K562 (cell line): Measurements from ENCODE around the gene SPPL3. TPM values are rescaled to one million over a fixed set of nuclear protein-coding genes. Genes with fewer than 3 reads are reported as not detected.

Experiments used
- COPS2 ChIP-seq: fragments of 450-650 bp; conservative IDR thresholded peaks from 2 replicates; pipeline ENCODE4 v1.6.1; 2016; ENCODE audit warnings: mild to moderate bottlenecking, moderate library complexity
- EP400 ChIP-seq: fragments of 450-650 bp; IDR thresholded peaks from 2 replicates; pipeline ENCODE4 v1.6.1; 2017; ENCODE audit warnings: antibody characterized with exemption, mild to moderate bottlenecking, moderate library complexity
- FIP1L1 ChIP-seq: fragments of 200-400 bp; formaldehyde crosslinking; IDR thresholded peaks from 2 replicates; pipeline ENCODE4 v1.6.1; 2018; ENCODE audit warnings: mild to moderate bottlenecking, low read depth, low read length; ENCODE audit not compliant: poor library complexity, severe bottlenecking
- FOSL1 ChIP-seq: fragments of 200-800 bp; sonication (Bioruptor generic); conservative IDR thresholded peaks from 2 replicates; pipeline ENCODE4 v1.6.1; 2016; ENCODE audit warnings: missing genetic modification characterization, missing compliant biosample characterization
- GABPB1 ChIP-seq: sonication (generic); formaldehyde crosslinking; IDR thresholded peaks from 2 replicates; pipeline ENCODE4 v1.8.0; 2022; ENCODE audit warnings: mild to moderate bottlenecking, missing genetic modification reagents
- GABPB2 ChIP-seq: fragments of 250-450 bp; sonication (Bioruptor Pico); conservative IDR thresholded peaks from 2 replicates; pipeline ENCODE4 v1.5.1; 2021; ENCODE audit warnings: mild to moderate bottlenecking
- HNRNPUL1 ChIP-seq: fragments of 200-400 bp; formaldehyde crosslinking; IDR thresholded peaks from 2 replicates; pipeline ENCODE4 v1.6.1; 2017; ENCODE audit warnings: low read length
- LCOR ChIP-seq: sonication (generic); formaldehyde crosslinking; IDR thresholded peaks from 2 replicates; pipeline ENCODE4 v1.8.0; 2022; ENCODE audit warnings: mild to moderate bottlenecking, missing genetic modification reagents
- MAZ ChIP-seq, 2 experiments: fragments of 450-650 bp in 1 of 2; sonication (generic) in 1 of 2; formaldehyde crosslinking; IDR thresholded peaks in 1 of 2; conservative IDR thresholded peaks in 1 of 2; 2 replicates each; pipeline versions ENCODE4 v1.4.0 to v1.5.0; 2020; ENCODE audit warnings: mild to moderate bottlenecking in 1 of 2, missing genetic modification reagents in 1 of 2
- MCM3 ChIP-seq: fragments of 450-650 bp; IDR thresholded peaks from 2 replicates; pipeline ENCODE4 v1.6.1; 2016
- MTA3 ChIP-seq: fragments of 450-650 bp; formaldehyde crosslinking; IDR thresholded peaks from 2 replicates; pipeline ENCODE4 v1.6.1; 2017; ENCODE audit warnings: mild to moderate bottlenecking, borderline replicate concordance
- PHF20 ChIP-seq: fragments of 450-650 bp; IDR thresholded peaks from 2 replicates; pipeline ENCODE4 v1.6.1; 2018; ENCODE audit not compliant: partially characterized antibody
- PHTF2 ChIP-seq: fragments of 250-450 bp; sonication (Bioruptor Pico); IDR thresholded peaks from 2 replicates; pipeline ENCODE4 v1.5.0; 2021; ENCODE audit warnings: mild to moderate bottlenecking
- TFAP4 ChIP-seq: sonication (generic); formaldehyde crosslinking; IDR thresholded peaks from 2 replicates; pipeline ENCODE4 v1.8.0; 2022; ENCODE audit warnings: missing genetic modification reagents, mild to moderate bottlenecking, moderate library complexity, borderline replicate concordance
- TFE3 ChIP-seq: fragments of 450-650 bp; formaldehyde crosslinking; IDR thresholded peaks from 2 replicates; pipeline ENCODE4 v1.4.0; 2020; ENCODE audit warnings: mild to moderate bottlenecking, mixed read lengths
- U2AF1 ChIP-seq: fragments of 200-400 bp; formaldehyde crosslinking; optimal IDR thresholded peaks from 2 replicates; pipeline ENCODE3; 2017; ENCODE audit warnings: mild to moderate bottlenecking, low read depth, low read length, moderate library complexity
- VEZF1 ChIP-seq: fragments of 200-800 bp; sonication (Bioruptor generic); IDR thresholded peaks from 2 replicates; pipeline ENCODE4 v1.6.1; 2017; ENCODE audit warnings: missing genetic modification characterization, missing compliant biosample characterization
- ZNF3 ChIP-seq: fragments of 250-450 bp; sonication (Bioruptor Pico); IDR thresholded peaks from 2 replicates; pipeline ENCODE4 v1.5.0; 2021; ENCODE audit warnings: mild to moderate bottlenecking, moderate library complexity
- ZNF586 ChIP-seq: fragments of 450-650 bp; formaldehyde crosslinking; conservative IDR thresholded peaks from 2 replicates; pipeline ENCODE4 v1.4.0; 2020; ENCODE audit warnings: mild to moderate bottlenecking, moderate library complexity
- ZNF717 ChIP-seq: fragments of 250-450 bp; sonication (Bioruptor Pico); IDR thresholded peaks from 2 replicates; pipeline ENCODE4 v1.5.0; 2021
- ZNF764 ChIP-seq: fragments of 250-450 bp; sonication (Bioruptor Pico); IDR thresholded peaks from 2 replicates; pipeline ENCODE4 v1.4.0; 2020; ENCODE audit warnings: low read depth, mild to moderate bottlenecking, moderate library complexity
- ZNF830 ChIP-seq: fragments of 250-450 bp; sonication (Bioruptor Pico); IDR thresholded peaks from 2 replicates; pipeline ENCODE4 v1.5.0; 2021; ENCODE audit warnings: mild to moderate bottlenecking
- polyA plus RNA-seq, 8 experiments: library from polyadenylated mRNA; depleted of rRNA in 4 of 8; stranded (reverse) in 5 of 8; unstranded in 3 of 8; fragments of >200 nt; fragmentation: Nextera tagmentation in 2 of 8; fragmentation: Illumina TruSeq in 1 of 8; extraction: Ambion mirVana in 2 of 8; extraction: Trizol in 1 of 8; gene quantifications; 2 replicates each; pipeline versions ENCODE4 v1.2.1 to v1.2.3, GENCODE V29; 2011 to 2014; ENCODE audit warnings: inconsistent platforms in 1 of 8, missing spikeins in 1 of 8
- total RNA-seq, 7 experiments: library from RNA; depleted of rRNA in 6 of 7; stranded (reverse); fragments of >200 nt in 6 of 7; fragmentation: Illumina TruSeq in 2 of 7; extraction: Trizol in 2 of 7; gene quantifications; 2 replicates each; pipeline versions ENCODE4 v1.2.1 to v1.2.3, GENCODE V29; 2011 to 2021; ENCODE audit warnings: low replicate concordance in 1 of 7

Gene SPPL3
- total and polyA plus RNA-seq, 9 of the 15 experiments (the other 6 are each of a cell fraction or from before 2014, with no cell fraction given), result 2.9 to 32.1 (median 7.1) TPM

DNA sequence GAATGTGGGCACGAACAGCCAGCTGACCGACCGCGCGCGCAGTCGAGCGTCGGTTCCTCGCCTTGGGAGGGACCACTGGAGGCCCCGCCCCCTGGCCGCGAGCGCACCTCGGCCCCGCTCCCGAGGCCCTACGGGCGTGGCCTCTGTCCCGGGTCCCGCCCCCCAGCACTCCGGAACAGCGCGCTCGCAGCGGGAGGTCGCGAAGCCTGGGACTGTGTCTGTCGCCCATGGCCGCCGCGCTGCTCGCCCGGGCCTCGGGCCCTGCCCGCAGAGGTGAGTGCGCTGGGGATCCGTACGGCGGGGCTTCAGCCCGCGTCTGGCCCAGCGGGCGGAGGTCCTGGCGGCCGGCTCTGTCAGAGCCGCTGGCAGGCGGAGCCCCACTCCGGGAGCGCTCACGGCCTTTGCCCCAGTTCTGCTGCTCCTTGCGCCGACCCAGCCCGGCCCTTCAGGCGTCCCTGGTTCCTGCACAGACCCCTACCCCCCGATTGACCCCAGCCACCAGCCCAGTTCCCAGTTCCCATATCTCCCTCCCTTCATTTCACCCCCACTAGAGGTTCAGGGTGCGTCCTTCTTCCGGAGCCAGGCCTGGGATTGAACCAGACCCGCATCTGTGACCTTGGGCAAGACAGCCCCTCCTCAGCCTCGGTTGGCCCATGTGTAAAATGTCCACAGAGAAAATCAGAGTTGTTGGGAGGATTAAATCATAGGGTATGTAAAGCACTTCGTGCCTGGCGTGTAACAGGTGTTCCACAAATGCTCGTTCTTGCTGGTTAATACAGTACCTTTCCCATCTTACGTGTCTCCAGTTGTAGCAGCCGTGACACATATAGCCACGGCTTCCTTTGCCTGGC is 178.3 kb downstream of the SPPL3 start, which contains the start of gene ACADS (continued):
- TF ChIP-seq VEZF1 (CRISPR knock-in tag), result 0 out of 2 replicates have a peak, but pooled peaks have one; percentile 29
- TF ChIP-seq EP400, result peak; percentile 43; the same call in 1 of the 2 replicates
- TF ChIP-seq MTA3, result 0 out of 2 replicates have a peak, but pooled peaks have one; percentile 14
- TF ChIP-seq ZNF717 (CRISPR knock-in tag), result no peak
- TF ChIP-seq MCM3, result no peak
- no peak for TF ChIP-seq TFE3
- peak; percentile 73; the same call in 1 of the 2 replicates for TF ChIP-seq LCOR (CRISPR knock-in tag)
- TF ChIP-seq ZNF3, result no peak
- peak; percentile 90 for TF ChIP-seq PHF20
- TF ChIP-seq GABPB1, result peak; percentile 79
- TF ChIP-seq FOSL1 (tag), result 0 out of 2 replicates have a peak, but pooled peaks have one; percentile 11
- peak; percentile 97 for TF ChIP-seq TFAP4 (CRISPR knock-in tag)
- TF ChIP-seq COPS2, result no peak
- no peak for TF ChIP-seq ZNF586 (CRISPR knock-in tag)
- TF ChIP-seq ZNF764, result no peak
- TF ChIP-seq U2AF1, result no peak
- no peak for TF ChIP-seq GABPB2
- no peak for TF ChIP-seq ZNF830
- peak; percentile 57 to 72 for TF ChIP-seq MAZ (CRISPR knock-in tag; conservative IDR thresholded peaks at IDR 0.05 in 1 of 2, IDR thresholded peaks at IDR 0.05 in 1 of 2)
- TF ChIP-seq FIP1L1, result peak; percentile 65
- no peak for TF ChIP-seq PHTF2 (CRISPR knock-in tag)
- TF ChIP-seq HNRNPUL1, result no peak
